ENCODE measurements around the gene SORCS2. TPM values are rescaled to one million over a fixed set of nuclear protein-coding genes. Genes with fewer than 3 reads are reported as not detected.

SORCS2 gene
- total and polyA plus RNA-seq, 2 of the 4 experiments (the other 2 are of a cell fraction) = 0.36 to 0.62 TPM

- no peak overlapping the region for H3K27ac ChIP-seq (ENCODE audit: insufficient read depth, low read length)
- no peak overlapping the region for H2BK5ac ChIP-seq (ENCODE audit: low read depth, low read length, poor library complexity, severe bottlenecking)
- in situ Hi-C loops (cut with MboI; ENCODE audit: low sequenced_read_pairs) (no loop called here), intact Hi-C loops (cut with micrococcal nuclease) (no loop called here), dilution Hi-C loops (cut with HindIII; ENCODE audit: low sequenced_read_pairs, unreplicated experiment) (no loop called here)
- H4K20me1 ChIP-seq (ENCODE audit: insufficient read depth, low read length) = no peaks in the 10 kb centered on the region
- no peaks in the 10 kb centered on the region for H3K9me1 ChIP-seq (ENCODE audit: insufficient read depth, low read length)
- no peaks in the 10 kb centered on the region for H3K4me1 ChIP-seq (ENCODE audit: control insufficient read depth, insufficient read depth, low read length)
- POLR2A ChIA-PET (ENCODE audit: unreplicated experiment) = no interaction called here
- no peak overlapping the region for H2AK5ac ChIP-seq (ENCODE audit: low read depth, low read length)
- 87% methylated on average over 8 of the region's 21 CpGs; no CpG with 5 or more reads in 1 of the 2 experiments for WGBS, 2 experiments (ENCODE audit: extremely low coverage in 2 of 2, insufficient read length in 1 of 2)
- no TSS peak for BruUV-seq (replicated peaks)
- ATAC-seq (ENCODE audit: low read depth) (no peak), DNase-seq (no peak)
- no peak overlapping the region for H4K91ac ChIP-seq (ENCODE audit: insufficient read depth, low read depth, low read length)
- H2BK120ac ChIP-seq (ENCODE audit: low read depth, low read length) = no peak overlapping the region
- no peak overlapping the region for H4K8ac ChIP-seq (ENCODE audit: low read depth in 2 of 2, low read length in 2 of 2)
- CTCF ChIA-PET = no interaction called here
- H3K56ac ChIP-seq (ENCODE audit: extremely low read depth, insufficient read depth, low read length) = no peak overlapping the region
- no peak overlapping the region for H3K4ac ChIP-seq (ENCODE audit: low read depth, low read length)
- H3K9ac ChIP-seq (ENCODE audit: low read depth, low read length) = no peak overlapping the region
- H2BK15ac ChIP-seq (ENCODE audit: low read depth, low read length) = no peak overlapping the region
- no peak overlapping the region for H4K5ac ChIP-seq (ENCODE audit: low read depth, low read length)
- TF ChIP-seq RCOR1 (IDR thresholded peaks at IDR 0.05; ENCODE audit: insufficient replicate concordance, low read length) (no peak), MAZ (IDR thresholded peaks at IDR 0.05; ENCODE audit: borderline replicate concordance, low read depth, low read length) (no peak), POLR2A (IDR thresholded peaks at IDR 0.05; ENCODE audit: low read depth, low read length) (no peak), RAD21 (IDR thresholded peaks at IDR 0.05; ENCODE audit: low read length) (no peak), SMC3 (IDR thresholded peaks at IDR 0.05; ENCODE audit: low read depth, low read length) (no peak), CEBPB (IDR thresholded peaks at IDR 0.05; ENCODE audit: low read depth, low read length) (no peak), NFE2L2 (IDR thresholded peaks at IDR 0.05; ENCODE audit: low read depth, low read length) (no peak), BHLHE40 (IDR thresholded peaks at IDR 0.05; ENCODE audit: low read depth, low read length) (no peak), RFX5 (IDR thresholded peaks at IDR 0.05; ENCODE audit: low read depth, low read length) (no peak), FOS (IDR thresholded peaks at IDR 0.05; ENCODE audit: low read depth, low read length) (no peak), USF2 (IDR thresholded peaks at IDR 0.05; ENCODE audit: low read depth, low read length) (no peak), ELK1 (IDR thresholded peaks at IDR 0.05; ENCODE audit: borderline replicate concordance, low read depth, low read length) (no peak), MXI1 (IDR thresholded peaks at IDR 0.05; ENCODE audit: borderline replicate concordance, low read depth, low read length) (no peak), MAFK (IDR thresholded peaks at IDR 0.05; ENCODE audit: low read depth, low read length) (no peak)
- H3K79me1 ChIP-seq (ENCODE audit: low read depth in 1 of 2, low read length in 2 of 2) = no peaks in the 10 kb centered on the region
- H3K14ac ChIP-seq (replicated peaks; ENCODE audit: low read depth, low read length) = no peak overlapping the region
- H3K36me3 ChIP-seq (ENCODE audit: control insufficient read depth, insufficient read depth, low read length) = no peaks in the 10 kb centered on the region
- no peak overlapping the region for H2BK20ac ChIP-seq (ENCODE audit: low read depth, low read length)
- H3K18ac ChIP-seq (ENCODE audit: low read depth, low read length) = no peak overlapping the region
- no peak overlapping the region for H3K4me2 ChIP-seq (ENCODE audit: low read depth, low read length)
- H3K9me3 ChIP-seq (ENCODE audit: control insufficient read depth, insufficient read depth, low read length) = peaks cover 8% of the 10 kb centered on the region; the same call in 1 of the 2 replicates
- no peak overlapping the region for H3K4me3 ChIP-seq (ENCODE audit: insufficient read depth, low read depth, low read length)
- H3K23ac ChIP-seq (ENCODE audit: low read depth, low read length) = no peak overlapping the region
- H2AFZ ChIP-seq (replicated peaks; ENCODE audit: low read length, poor library complexity) = peak overlapping the region; percentile 14
- H3K27me3 ChIP-seq (ENCODE audit: control insufficient read depth, insufficient read depth, low read length) = peaks cover 13% of the 10 kb centered on the region
- peak overlapping the region; percentile 50 for H2AK9ac ChIP-seq (replicated peaks; ENCODE audit: low read depth, low read length, poor library complexity)
Measured at GRCh38 chr4:7342223-7343080, 150.1 kb downstream of the SORCS2 start.
